ENCODE measurements around the gene TMTC4. TPM values are rescaled to one million over a fixed set of nuclear protein-coding genes. Genes with fewer than 3 reads are reported as not detected.

Gene TMTC4
- total RNA-seq, 1 donor = 8.7 TPM

- H2AFZ ChIP-seq (ENCODE audit: low read length) = no peak overlapping the region
- H3K27me3 ChIP-seq (ENCODE audit: insufficient read depth, low read length) = no peaks in the 10 kb centered on the region
- no peaks in the 10 kb centered on the region for H3K9me3 ChIP-seq (ENCODE audit: low read depth, low read length)
- H3K79me2 ChIP-seq (ENCODE audit: insufficient read depth, low read length) = no peaks in the 10 kb centered on the region
- no peak overlapping the region for H3K4me2 ChIP-seq (ENCODE audit: insufficient read depth, low read length)
- TF ChIP-seq, protein P1, sequence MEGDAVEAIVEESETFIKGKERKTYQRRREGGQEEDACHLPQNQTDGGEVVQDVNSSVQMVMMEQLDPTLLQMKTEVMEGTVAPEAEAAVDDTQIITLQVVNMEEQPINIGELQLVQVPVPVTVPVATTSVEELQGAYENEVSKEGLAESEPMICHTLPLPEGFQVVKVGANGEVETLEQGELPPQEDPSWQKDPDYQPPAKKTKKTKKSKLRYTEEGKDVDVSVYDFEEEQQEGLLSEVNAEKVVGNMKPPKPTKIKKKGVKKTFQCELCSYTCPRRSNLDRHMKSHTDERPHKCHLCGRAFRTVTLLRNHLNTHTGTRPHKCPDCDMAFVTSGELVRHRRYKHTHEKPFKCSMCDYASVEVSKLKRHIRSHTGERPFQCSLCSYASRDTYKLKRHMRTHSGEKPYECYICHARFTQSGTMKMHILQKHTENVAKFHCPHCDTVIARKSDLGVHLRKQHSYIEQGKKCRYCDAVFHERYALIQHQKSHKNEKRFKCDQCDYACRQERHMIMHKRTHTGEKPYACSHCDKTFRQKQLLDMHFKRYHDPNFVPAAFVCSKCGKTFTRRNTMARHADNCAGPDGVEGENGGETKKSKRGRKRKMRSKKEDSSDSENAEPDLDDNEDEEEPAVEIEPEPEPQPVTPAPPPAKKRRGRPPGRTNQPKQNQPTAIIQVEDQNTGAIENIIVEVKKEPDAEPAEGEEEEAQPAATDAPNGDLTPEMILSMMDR (IDR thresholded peaks at IDR 0.05; ENCODE audit: extremely low read depth, low read depth, low read length) = no peak
- H3K27ac ChIP-seq (ENCODE audit: low read depth, low read length) = no peak overlapping the region
- H3K36me3 ChIP-seq (ENCODE audit: insufficient read depth, low read length) = no peaks in the 10 kb centered on the region
- H3K4me3 ChIP-seq (ENCODE audit: insufficient read depth, low read length) = no peak overlapping the region
- DNase-seq (ENCODE audit: insufficient read length, low spot score, missing footprints) = no peak
- H4K20me1 ChIP-seq (ENCODE audit: insufficient read depth, low read length) = peaks cover 8% of the 10 kb centered on the region
- H3K4me1 ChIP-seq (ENCODE audit: insufficient read depth, low read length) = peaks cover 1% of the 10 kb centered on the region
Observed at GRCh38 chr13:100561599-100562204, 112.9 kb downstream of the TMTC4 start.

GRCh38 chr13:100561158-100561499, 113.5 kb downstream of the TMTC4 start:
- DNase-seq (ENCODE audit: insufficient read length, low spot score, missing footprints) = no peak
- Histone ChIP-seq H3K79me2 (ENCODE audit: insufficient read depth, low read length) (no peaks in the 10 kb centered on the region), H3K4me2 (ENCODE audit: insufficient read depth, low read length) (no peak overlapping the region), H3K9me3 (ENCODE audit: low read depth, low read length) (no peaks in the 10 kb centered on the region), H4K20me1 (ENCODE audit: insufficient read depth, low read length) (peaks cover 8% of the 10 kb centered on the region), H2AFZ (ENCODE audit: low read length) (no peak overlapping the region), H3K4me3 (ENCODE audit: insufficient read depth, low read length) (no peak overlapping the region), H3K27me3 (ENCODE audit: insufficient read depth, low read length) (no peaks in the 10 kb centered on the region), H3K27ac (ENCODE audit: low read depth, low read length) (no peak overlapping the region), H3K36me3 (ENCODE audit: insufficient read depth, low read length) (no peaks in the 10 kb centered on the region), H3K4me1 (ENCODE audit: insufficient read depth, low read length) (no peaks in the 10 kb centered on the region)
- TF ChIP-seq, protein P1 (IDR thresholded peaks at IDR 0.05; ENCODE audit: extremely low read depth, low read depth, low read length) = no peak

- Histone ChIP-seq H3K36me3 (ENCODE audit: insufficient read depth, low read length) (no peaks in the 10 kb centered on the region), H3K27me3 (ENCODE audit: insufficient read depth, low read length) (no peaks in the 10 kb centered on the region), H3K4me3 (ENCODE audit: insufficient read depth, low read length) (no peak overlapping the region), H2AFZ (ENCODE audit: low read length) (no peak overlapping the region), H3K79me2 (ENCODE audit: insufficient read depth, low read length) (no peaks in the 10 kb centered on the region), H3K9me3 (ENCODE audit: low read depth, low read length) (no peaks in the 10 kb centered on the region), H3K4me1 (ENCODE audit: insufficient read depth, low read length) (no peaks in the 10 kb centered on the region), H3K4me2 (ENCODE audit: insufficient read depth, low read length) (no peak overlapping the region), H4K20me1 (ENCODE audit: insufficient read depth, low read length) (peaks cover 8% of the 10 kb centered on the region), H3K27ac (ENCODE audit: low read depth, low read length) (no peak overlapping the region)
- TF ChIP-seq, protein P1 (IDR thresholded peaks at IDR 0.05; ENCODE audit: extremely low read depth, low read depth, low read length) = no peak
- DNase-seq (ENCODE audit: insufficient read length, low spot score, missing footprints) = no peak
Observed at GRCh38 chr13:100560498-100561157, 114.0 kb downstream of the TMTC4 start.

DNA sequence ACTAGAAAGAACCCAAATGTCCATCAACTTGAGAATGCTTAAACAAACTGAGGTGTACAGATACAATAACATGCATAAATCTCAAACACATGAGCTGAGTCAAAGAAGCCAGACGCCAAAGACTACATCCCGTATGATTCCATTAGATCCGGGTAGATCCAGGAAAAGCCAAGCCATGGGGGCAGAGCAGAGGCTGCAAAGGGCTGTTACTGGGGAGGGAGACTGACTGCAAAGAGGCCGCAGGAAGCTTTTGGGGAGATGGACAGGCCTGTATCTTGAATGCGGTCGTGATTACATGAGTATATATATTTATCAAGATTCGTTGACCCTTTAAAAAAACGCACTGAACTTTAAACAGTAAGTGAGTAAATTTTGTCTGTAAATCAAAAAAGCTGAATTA, 114.7 kb downstream of the TMTC4 start:
- TF ChIP-seq, protein P1 (IDR thresholded peaks at IDR 0.05; ENCODE audit: extremely low read depth, low read depth, low read length) = no peak
- no peaks in the 10 kb centered on the region for H3K4me1 ChIP-seq (ENCODE audit: insufficient read depth, low read length)
- peaks cover 8% of the 10 kb centered on the region for H4K20me1 ChIP-seq (ENCODE audit: insufficient read depth, low read length)

More for the DNA sequence above, 114.7 kb downstream of the TMTC4 start:
- Histone ChIP-seq H3K36me3 (ENCODE audit: insufficient read depth, low read length) (no peaks in the 10 kb centered on the region), H3K79me2 (ENCODE audit: insufficient read depth, low read length) (no peaks in the 10 kb centered on the region), H3K27ac (ENCODE audit: low read depth, low read length) (no peak overlapping the region), H3K9me3 (ENCODE audit: low read depth, low read length) (no peaks in the 10 kb centered on the region), H3K27me3 (ENCODE audit: insufficient read depth, low read length) (no peaks in the 10 kb centered on the region), H2AFZ (ENCODE audit: low read length) (no peak overlapping the region), H3K4me3 (ENCODE audit: insufficient read depth, low read length) (no peak overlapping the region), H3K4me2 (ENCODE audit: insufficient read depth, low read length) (no peak overlapping the region)
- DNase-seq (ENCODE audit: insufficient read length, low spot score, missing footprints) = peak; percentile 48

Measured in osteoblast (primary cell).